SU-DHL-6 (cell line): ENCODE results near the gene BPIFB3.
"Not testable (repeated sequence)": the region's sequence is repeated elsewhere in the genome, so short reads cannot be mapped to it uniquely, and the experiment has no call there.

Experiments used
- CTCF ChIP-seq: fragments of 200-600 bp; sonication (generic); IDR thresholded peaks from one replicate; pipeline ENCODE4 v1.5.1; 2017; ENCODE audit warnings: antibody characterized with exemption, mild to moderate bottlenecking, low read length, moderate library complexity; ENCODE audit not compliant: insufficient read depth, poor library complexity, severe bottlenecking
- EZH2phosphoT487 ChIP-seq: fragments of 200-600 bp; sonication (generic), shearing (Covaris generic); conservative IDR thresholded peaks from 2 replicates; pipeline ENCODE4 v1.6.1; 2018; ENCODE audit warnings: mild to moderate bottlenecking, antibody characterized with exemption, low read length, moderate library complexity, mixed read lengths

GRCh38 chr20:33115501-33115900 lies 61.8 kb downstream of the BPIFB3 start:
- not testable (repeated sequence) for TF ChIP-seq CTCF, EZH2phosphoT487
